Stimulated activated CD8-positive, alpha-beta memory T cell treated with anti-CD3 and anti-CD28 coated beads, Interleukin-4, amount 100 ng/mL, for 1 hour (primary cell): Measurements from ENCODE around the gene DTNB.

Experiments
- DNase-seq, 2 donors: peaks; one replicate each; pipeline ENCODE4 v3.0.0-alpha.2; 2020; ENCODE audit warnings: low read depth in 2 of 2, low spot score in 1 of 2

The DTNB gene

GRCh38 chr2:25374411-25374810 is 299.0 kb downstream of the DTNB start:
- DNase-seq, result no peak

- no peak for DNase-seq
Measured at GRCh38 chr2:25373269-25373981, 300.0 kb downstream of the DTNB start.

DNA sequence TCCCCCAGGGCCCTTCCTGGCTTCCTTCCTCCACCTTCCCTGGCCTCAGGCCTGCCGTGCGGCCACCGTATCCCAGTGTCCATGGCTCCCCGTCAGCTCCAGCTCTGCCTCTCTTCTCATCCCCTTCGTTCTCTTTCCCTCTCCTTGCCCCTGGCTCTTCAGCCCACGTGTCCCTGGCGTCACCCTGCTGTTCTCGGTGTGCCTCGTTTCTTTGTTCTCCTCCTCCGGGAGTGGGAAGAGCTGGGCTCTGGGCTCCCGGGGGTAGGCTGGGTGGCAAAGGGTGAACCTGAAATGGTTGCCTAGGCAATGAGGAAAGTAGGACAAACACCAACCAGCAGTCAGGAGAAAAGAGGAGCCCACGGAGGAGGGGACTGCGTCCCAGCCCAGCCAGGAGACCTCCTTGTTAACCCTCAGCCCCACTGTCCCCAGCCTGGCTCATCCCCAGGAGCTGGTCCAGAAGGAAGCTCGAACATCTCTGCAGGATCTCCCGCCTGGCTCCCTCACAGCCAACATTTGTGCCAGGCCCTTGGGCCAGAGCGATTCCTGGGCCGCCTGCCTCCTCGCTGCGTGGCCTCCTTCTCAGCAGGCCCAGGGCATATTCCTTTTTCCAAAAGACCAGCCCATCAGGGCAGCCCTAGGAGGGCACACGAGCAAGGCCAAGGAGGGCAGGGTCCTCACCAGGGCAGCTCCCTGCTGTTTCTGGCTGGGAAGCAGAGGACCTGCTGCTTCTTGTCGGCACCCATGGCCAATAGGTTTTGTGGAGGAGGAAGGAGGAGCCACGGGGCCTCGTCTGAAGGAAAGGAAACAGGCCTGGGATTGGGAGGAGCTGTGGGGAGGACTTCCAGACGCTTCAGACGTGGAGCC is 300.7 kb downstream of the DTNB start:
- no peak for DNase-seq

- DNase-seq, result no peak
Measured at GRCh38 chr2:25371253-25372241, 301.8 kb downstream of the DTNB start.

DNA sequence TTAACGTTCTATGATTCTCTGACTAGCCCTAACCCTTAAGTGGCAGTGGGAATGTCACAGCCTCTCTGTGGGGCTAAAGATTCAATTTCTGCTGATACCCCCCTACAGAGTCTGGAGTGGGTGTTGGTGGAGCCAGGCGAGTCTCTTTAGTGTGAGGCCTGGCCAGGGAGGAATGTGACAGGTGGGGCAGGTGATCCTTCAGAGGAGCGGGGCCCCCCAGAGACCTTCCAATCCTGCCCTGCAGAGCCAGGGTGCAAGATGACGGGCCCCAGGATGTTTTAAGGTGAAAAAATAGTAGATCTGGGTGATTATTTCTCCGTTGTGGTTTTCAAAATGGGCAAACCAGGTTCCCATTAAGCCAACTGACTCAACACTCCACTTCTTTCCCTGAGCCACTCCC is 303.5 kb downstream of the DTNB start:
- no peak for DNase-seq

GRCh38 chr2:25369439-25369838 is 303.9 kb downstream of the DTNB start:
- DNase-seq, result no peak

- DNase-seq, result no peak
Measured at GRCh38 chr2:25368660-25369059, 304.7 kb downstream of the DTNB start.

GRCh38 chr2:25367296-25367695 is 306.1 kb downstream of the DTNB start:
- DNase-seq, result no peak

DNA sequence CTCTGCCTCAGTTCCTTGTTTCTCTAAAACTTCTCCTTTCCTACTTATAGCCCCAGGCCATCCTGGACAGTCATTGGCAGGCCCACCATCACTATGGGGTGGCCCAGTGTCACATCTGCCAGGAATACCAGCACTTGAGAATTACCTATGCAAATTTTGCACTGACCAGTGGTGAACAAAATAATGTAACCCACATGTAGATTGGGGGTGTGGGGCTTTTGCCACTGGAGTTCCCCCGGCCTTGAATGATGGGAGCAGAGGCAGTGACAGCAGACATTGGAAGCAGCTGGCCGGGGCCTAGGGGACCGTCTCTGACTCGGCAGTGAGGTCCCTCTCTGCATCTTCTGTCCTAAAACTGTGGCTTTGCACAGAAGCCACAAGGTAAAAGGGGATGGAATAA is 306.7 kb downstream of the DTNB start:
- DNase-seq, result no peak

- no peak for DNase-seq
Measured at GRCh38 chr2:25365241-25365640, 308.1 kb downstream of the DTNB start.

GRCh38 chr2:25363733-25364132 is 309.6 kb downstream of the DTNB start:
- DNase-seq, result no peak

GRCh38 chr2:25362434-25363145 is 310.8 kb downstream of the DTNB start:
- DNase-seq, result peak; percentile 28 to 36

DNA sequence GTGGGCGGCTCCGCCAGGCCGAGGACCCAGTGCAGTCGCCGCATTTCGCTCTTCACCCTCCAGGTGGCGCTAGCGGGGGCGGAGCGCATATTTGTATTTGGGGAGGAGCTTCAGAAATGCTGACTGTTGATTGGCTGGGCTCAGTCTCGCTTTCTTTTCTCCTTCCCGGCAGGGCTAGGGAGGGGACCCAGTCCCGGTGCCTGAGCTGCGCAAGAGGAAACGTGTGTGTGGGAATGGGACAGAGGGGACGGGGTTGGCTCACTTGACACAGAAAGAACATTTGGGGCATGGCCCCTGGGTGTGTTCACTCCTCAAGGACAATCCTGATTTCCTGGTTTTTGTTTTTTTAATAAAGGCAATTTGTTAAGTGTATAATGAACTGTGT is 311.3 kb downstream of the DTNB start:
- DNase-seq, result peak; percentile 89 to 92

GRCh38 chr2:25361261-25362048 is 311.9 kb downstream of the DTNB start:
- no peak for DNase-seq

DNA sequence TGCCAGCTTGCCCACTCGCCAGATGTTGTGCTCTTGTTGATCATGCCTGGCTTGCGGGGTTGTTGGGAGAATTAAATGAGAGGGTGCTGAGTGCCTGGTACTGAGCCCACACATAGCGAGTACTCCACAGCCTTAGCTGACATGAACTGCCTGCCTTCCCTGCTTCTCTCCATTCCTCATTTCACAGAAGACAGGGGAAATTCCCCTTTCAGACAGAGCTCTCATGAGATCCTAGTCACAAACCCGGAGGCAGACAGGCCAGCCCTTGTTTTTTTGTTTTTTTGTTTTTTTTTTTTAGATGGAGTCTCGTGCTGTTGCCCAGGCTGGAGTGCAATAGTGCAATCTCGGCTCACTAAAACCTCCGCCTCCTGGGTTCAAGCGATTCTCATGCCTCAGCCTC is 314.5 kb downstream of the DTNB start:
- no peak for DNase-seq

DNA sequence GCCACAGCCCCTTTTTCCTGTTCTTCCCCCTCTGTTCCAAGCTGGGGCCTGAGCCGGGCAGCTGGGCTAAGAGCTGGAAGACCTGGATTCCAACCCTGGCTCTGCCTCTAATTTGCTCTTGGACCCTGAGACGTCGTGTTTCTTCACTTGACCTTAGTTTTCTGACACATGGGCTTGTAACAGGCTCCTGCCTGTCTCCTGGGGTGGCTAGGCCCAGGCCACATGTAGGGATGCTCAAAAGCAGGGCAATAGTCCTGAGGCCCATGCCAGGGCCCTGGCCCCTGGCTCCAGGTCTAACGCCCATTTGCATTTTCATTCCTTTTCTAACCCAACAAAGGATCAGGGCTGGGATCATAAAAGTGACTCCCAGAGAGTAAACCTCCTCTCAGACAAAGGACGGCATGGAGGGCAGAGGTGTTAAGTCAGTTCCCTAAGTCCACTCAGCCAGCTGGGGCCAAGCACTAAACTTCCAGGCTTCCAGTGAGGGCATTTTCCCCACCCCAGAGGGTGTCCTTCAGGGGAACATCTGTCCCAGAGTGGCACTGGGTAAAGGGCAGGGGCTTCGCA is 315.0 kb downstream of the DTNB start:
- no peak for DNase-seq

DNA sequence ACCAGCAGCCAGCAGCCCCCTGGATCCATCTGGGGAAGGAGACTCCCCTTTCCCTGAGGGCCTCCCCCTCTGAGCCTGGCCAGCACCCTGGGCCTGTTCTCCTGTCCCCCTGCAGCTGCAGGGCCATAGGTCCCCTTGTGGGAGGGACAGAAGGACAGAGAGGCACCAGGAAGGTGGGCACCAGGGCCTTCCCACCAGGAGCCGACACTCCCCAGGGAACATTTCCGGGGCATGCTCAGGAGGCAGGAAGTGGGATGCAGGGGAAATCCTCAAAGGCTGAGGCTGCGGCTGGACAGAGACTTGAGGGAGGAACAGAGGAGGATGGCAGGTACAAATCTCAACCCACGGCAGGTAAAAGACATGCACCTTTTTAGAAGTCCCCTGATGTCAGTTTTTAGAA is 317.3 kb downstream of the DTNB start:
- no peak for DNase-seq

DNA sequence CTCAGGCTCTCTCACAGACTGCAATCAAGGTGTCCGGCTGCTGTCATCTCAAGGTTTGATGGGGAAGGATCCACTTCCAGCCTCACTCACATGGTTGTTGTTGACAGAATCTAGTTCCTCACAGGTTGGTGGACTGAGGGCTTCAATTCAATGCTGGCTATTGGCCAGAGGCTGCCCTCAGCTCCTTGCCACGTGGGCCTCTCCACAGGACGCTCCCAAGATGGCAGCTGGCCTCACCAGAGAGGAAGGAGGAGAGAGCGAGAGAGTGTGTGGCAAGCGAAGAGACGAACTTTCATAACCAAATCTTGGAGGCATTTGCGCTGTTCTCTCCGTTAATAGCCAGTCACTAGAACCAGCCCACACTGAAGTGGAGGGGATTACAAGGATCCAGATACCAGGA is 318.1 kb downstream of the DTNB start:
- no peak for DNase-seq

DNA sequence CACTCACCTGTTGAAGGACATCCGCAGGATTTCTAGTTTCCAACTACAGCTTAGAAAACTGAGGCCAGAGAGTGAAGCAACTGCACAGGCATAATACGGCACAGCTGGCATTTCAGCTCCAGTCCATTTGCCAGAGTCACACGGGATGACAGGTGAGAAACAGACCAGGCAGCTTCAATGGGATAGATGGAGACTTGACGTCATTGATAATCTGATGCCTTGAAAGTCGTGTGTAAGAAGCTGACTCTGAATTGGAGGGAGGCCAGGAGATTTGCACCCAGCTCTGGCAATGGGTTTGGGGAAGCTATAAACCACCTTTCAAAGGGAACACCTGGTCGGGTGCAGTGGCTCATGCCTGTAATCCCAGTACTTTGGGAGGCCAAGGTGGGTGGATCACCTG is 319.3 kb downstream of the DTNB start:
- no peak for DNase-seq

DNA sequence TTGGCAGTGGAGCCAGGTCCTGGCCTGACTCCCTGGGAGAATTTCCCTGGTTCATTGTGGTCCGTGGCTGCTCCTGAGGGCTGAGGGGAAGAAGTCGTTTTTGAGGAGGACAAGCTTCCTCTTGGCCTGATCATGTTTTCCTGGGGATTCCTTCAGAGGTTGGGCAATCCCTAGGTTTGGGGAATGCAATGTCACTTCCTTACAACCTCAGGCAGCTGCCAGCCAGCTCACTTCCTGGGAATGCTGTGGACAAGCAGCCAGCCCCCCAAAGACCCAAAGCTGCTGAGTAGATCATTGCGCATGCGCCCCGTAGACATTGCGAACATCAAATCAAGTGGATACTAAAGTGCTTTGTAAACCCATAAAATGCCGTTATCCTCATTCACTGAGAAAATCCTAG is 324.0 kb downstream of the DTNB start:
- DNase-seq, result no peak
